ENCODE measurements around the gene RAG2. TPM values are rescaled to one million over a fixed set of nuclear protein-coding genes. Genes with fewer than 3 reads are reported as not detected.

RAG2 gene
- total RNA-seq, 1 experiment from 2014 or later = not detected

- H3K4me3 Mint-ChIP-seq (ENCODE audit: unreplicated experiment) = no peak overlapping the region
- Histone ChIP-seq H3K4me3 (ENCODE audit: low read depth, low read length) (no peak overlapping the region), H3K4me1 (peaks cover 5% of the 10 kb centered on the region; the same call in 1 of the 2 replicates), H3K27me3 (replicated peaks; ENCODE audit: control insufficient read depth, insufficient read depth, low read length) (no peaks in the 10 kb centered on the region), H3K9me3 (no peaks in the 10 kb centered on the region), H3K36me3 (ENCODE audit: control insufficient read depth, insufficient read depth, low read length) (no peaks in the 10 kb centered on the region)
- no peaks in the 10 kb centered on the region for H3K4me1 Mint-ChIP-seq (ENCODE audit: low read depth, unreplicated experiment)
- BruUV-seq (replicated peaks) = no TSS peak
- intact Hi-C loops (cut with micrococcal nuclease; ENCODE audit: unreplicated experiment) = no loop called here
- no peak for DNase-seq
- TF ChIP-seq, protein P1, sequence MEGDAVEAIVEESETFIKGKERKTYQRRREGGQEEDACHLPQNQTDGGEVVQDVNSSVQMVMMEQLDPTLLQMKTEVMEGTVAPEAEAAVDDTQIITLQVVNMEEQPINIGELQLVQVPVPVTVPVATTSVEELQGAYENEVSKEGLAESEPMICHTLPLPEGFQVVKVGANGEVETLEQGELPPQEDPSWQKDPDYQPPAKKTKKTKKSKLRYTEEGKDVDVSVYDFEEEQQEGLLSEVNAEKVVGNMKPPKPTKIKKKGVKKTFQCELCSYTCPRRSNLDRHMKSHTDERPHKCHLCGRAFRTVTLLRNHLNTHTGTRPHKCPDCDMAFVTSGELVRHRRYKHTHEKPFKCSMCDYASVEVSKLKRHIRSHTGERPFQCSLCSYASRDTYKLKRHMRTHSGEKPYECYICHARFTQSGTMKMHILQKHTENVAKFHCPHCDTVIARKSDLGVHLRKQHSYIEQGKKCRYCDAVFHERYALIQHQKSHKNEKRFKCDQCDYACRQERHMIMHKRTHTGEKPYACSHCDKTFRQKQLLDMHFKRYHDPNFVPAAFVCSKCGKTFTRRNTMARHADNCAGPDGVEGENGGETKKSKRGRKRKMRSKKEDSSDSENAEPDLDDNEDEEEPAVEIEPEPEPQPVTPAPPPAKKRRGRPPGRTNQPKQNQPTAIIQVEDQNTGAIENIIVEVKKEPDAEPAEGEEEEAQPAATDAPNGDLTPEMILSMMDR (IDR thresholded peaks at IDR 0.05; ENCODE audit: insufficient read depth in 1 of 2, low read depth in 1 of 2, low read length in 1 of 2, severe bottlenecking in 1 of 2, unreplicated experiment in 1 of 2) = no peak
- POLR2A ChIA-PET = no interaction called here
- H3K36me3 Mint-ChIP-seq (ENCODE audit: insufficient read depth, unreplicated experiment) = no peaks in the 10 kb centered on the region
- H3K27me3 Mint-ChIP-seq (ENCODE audit: insufficient read depth, unreplicated experiment) = peaks cover 13% of the 10 kb centered on the region
- CTCF ChIA-PET = no interaction called here
- no peaks in the 10 kb centered on the region for H3K9me3 Mint-ChIP-seq (ENCODE audit: unreplicated experiment)
- no peak overlapping the region for H3K27ac Mint-ChIP-seq (ENCODE audit: unreplicated experiment)
Observed at GRCh38 chr11:36590513-36590912, 7.5 kb downstream of the RAG2 start.

GRCh38 chr11:36588099-36588498 is 9.9 kb downstream of the RAG2 start:
- Mint-ChIP-seq H3K4me3 (ENCODE audit: unreplicated experiment) (no peak overlapping the region), H3K36me3 (ENCODE audit: insufficient read depth, unreplicated experiment) (no peaks in the 10 kb centered on the region), H3K9me3 (ENCODE audit: unreplicated experiment) (no peaks in the 10 kb centered on the region), H3K27me3 (ENCODE audit: insufficient read depth, unreplicated experiment) (peaks cover 16% of the 10 kb centered on the region), H3K4me1 (ENCODE audit: low read depth, unreplicated experiment) (no peaks in the 10 kb centered on the region), H3K27ac (ENCODE audit: unreplicated experiment) (no peak overlapping the region)
- ChIA-PET POLR2A (no interaction called here), CTCF (no interaction called here)
- no peaks in the 10 kb centered on the region for H3K4me1 ChIP-seq
- TF ChIP-seq, protein P1 (IDR thresholded peaks at IDR 0.05; ENCODE audit: insufficient read depth in 1 of 2, low read depth in 1 of 2, low read length in 1 of 2, severe bottlenecking in 1 of 2, unreplicated experiment in 1 of 2) = no peak
- intact Hi-C loops (cut with micrococcal nuclease; ENCODE audit: unreplicated experiment) = no loop called here
- no peaks in the 10 kb centered on the region for H3K27me3 ChIP-seq (replicated peaks; ENCODE audit: control insufficient read depth, insufficient read depth, low read length)
- H3K9me3 ChIP-seq = no peaks in the 10 kb centered on the region
- DNase-seq = no peak
- no peak overlapping the region for H3K4me3 ChIP-seq (ENCODE audit: low read depth, low read length)
- H3K36me3 ChIP-seq (ENCODE audit: control insufficient read depth, insufficient read depth, low read length) = no peaks in the 10 kb centered on the region
- BruUV-seq (replicated peaks) = no TSS peak

DNA sequence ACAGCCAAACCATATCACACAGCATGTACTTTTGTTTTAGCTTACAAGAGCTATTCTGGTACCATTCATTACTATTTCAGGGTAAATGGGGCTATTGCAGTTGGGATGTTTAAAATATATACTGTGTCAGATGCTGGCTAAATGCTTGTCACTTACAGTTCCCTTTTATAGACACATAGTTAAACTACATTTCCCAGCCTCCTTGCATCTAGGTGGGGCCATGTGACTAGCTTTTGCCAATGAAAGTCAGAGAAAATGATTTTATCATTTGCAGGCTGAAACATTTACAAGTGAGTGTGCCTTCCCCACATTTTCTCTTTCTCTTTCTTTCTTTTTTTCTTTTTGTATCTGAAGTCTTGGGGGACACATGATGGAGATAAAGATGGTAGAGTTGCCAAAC is 11.5 kb downstream of the RAG2 start:
- Mint-ChIP-seq H3K4me1 (ENCODE audit: low read depth, unreplicated experiment) (no peaks in the 10 kb centered on the region), H3K36me3 (ENCODE audit: insufficient read depth, unreplicated experiment) (no peaks in the 10 kb centered on the region), H3K4me3 (ENCODE audit: unreplicated experiment) (no peak overlapping the region), H3K27me3 (ENCODE audit: insufficient read depth, unreplicated experiment) (peaks cover 13% of the 10 kb centered on the region), H3K27ac (ENCODE audit: unreplicated experiment) (no peak overlapping the region), H3K9me3 (ENCODE audit: unreplicated experiment) (no peaks in the 10 kb centered on the region)
- intact Hi-C loops (cut with micrococcal nuclease; ENCODE audit: unreplicated experiment) = no loop called here
- H3K9me3 ChIP-seq = 0 out of 2 replicates have a peak, but pooled peaks cover 4% of the 10 kb centered on the region
- no TSS peak for BruUV-seq (replicated peaks)
- DNase-seq = no peak
- ChIA-PET CTCF (no interaction called here), POLR2A (no interaction called here)
- no peaks in the 10 kb centered on the region for H3K36me3 ChIP-seq (ENCODE audit: control insufficient read depth, insufficient read depth, low read length)
- no peak overlapping the region for H3K4me3 ChIP-seq (ENCODE audit: low read depth, low read length)
- H3K27me3 ChIP-seq (replicated peaks; ENCODE audit: control insufficient read depth, insufficient read depth, low read length) = no peaks in the 10 kb centered on the region
- TF ChIP-seq, protein P1 (IDR thresholded peaks at IDR 0.05; ENCODE audit: insufficient read depth in 1 of 2, low read depth in 1 of 2, low read length in 1 of 2, severe bottlenecking in 1 of 2, unreplicated experiment in 1 of 2) = no peak
- no peaks in the 10 kb centered on the region for H3K4me1 ChIP-seq
